GM10266 (cell line): ENCODE data around the gene PRR5L.

Source experiments
- DNase-seq: peaks from one replicate; pipeline ENCODE4 v3.0.0; 2012; ENCODE audit errors: extremely low spot score
- TF ChIP-seq, protein P1 (sequence below): IDR thresholded peaks from 2 replicates; pipeline ENCODE4 v1.5.1; 2012; ENCODE audit warnings: mild to moderate bottlenecking, low read depth; ENCODE audit not compliant: control insufficient read depth, insufficient read depth; ENCODE audit errors: missing control alignments

The PRR5L gene

GRCh38 chr11:36360318-36360717 lies 64.2 kb downstream of the PRR5L start:
- DNase-seq, result no peak
- TF ChIP-seq, protein P1, sequence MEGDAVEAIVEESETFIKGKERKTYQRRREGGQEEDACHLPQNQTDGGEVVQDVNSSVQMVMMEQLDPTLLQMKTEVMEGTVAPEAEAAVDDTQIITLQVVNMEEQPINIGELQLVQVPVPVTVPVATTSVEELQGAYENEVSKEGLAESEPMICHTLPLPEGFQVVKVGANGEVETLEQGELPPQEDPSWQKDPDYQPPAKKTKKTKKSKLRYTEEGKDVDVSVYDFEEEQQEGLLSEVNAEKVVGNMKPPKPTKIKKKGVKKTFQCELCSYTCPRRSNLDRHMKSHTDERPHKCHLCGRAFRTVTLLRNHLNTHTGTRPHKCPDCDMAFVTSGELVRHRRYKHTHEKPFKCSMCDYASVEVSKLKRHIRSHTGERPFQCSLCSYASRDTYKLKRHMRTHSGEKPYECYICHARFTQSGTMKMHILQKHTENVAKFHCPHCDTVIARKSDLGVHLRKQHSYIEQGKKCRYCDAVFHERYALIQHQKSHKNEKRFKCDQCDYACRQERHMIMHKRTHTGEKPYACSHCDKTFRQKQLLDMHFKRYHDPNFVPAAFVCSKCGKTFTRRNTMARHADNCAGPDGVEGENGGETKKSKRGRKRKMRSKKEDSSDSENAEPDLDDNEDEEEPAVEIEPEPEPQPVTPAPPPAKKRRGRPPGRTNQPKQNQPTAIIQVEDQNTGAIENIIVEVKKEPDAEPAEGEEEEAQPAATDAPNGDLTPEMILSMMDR, result no peak

DNA sequence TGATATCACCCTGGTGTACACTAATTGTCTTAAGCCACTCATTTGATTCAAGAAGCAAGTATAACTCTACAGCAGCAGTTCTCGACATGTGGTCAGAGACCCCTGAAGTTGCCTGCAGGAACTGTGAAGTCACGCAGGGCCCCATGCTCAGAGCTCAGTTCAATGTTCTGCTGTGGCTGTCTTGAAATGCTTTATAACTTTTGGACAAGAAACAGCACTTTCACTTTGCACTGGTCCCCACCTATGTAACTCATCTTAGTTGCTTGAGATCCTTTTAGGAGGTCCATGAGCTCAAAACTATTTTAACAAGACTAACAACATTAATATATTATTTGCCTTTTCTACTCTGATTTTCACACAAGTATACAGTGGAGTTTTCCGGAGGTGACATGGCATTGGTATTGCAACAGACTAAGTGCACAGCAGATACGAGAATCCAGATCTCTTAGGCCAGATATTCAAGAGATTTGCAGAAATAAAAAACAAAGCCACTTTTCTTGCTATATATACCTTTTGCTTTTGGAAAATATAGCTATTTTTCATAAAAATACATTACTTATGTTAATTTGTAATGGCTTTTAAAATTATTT lies 64.8 kb downstream of the PRR5L start:
- TF ChIP-seq, protein P1, result no peak

GRCh38 chr11:36361472-36361871 lies 65.4 kb downstream of the PRR5L start:
- TF ChIP-seq, protein P1, result no peak

More for the DNA sequence above, 64.8 kb downstream of the PRR5L start:
- no peak for DNase-seq

GRCh38 chr11:36361901-36362391 lies 65.9 kb downstream of the PRR5L start:
- DNase-seq, result no peak
- TF ChIP-seq, protein P1, result no peak

More at GRCh38 chr11:36361472-36361871, 65.4 kb downstream of the PRR5L start:
- no peak for DNase-seq

- no peak for DNase-seq
- TF ChIP-seq, protein P1, result no peak
Measured at GRCh38 chr11:36362902-36363301, 66.8 kb downstream of the PRR5L start.

GRCh38 chr11:36363361-36364268 lies 67.5 kb downstream of the PRR5L start:
- TF ChIP-seq, protein P1, result no peak
- no peak for DNase-seq
